HG02763 (cell line): ENCODE results near the gene ESPN.

Experiments
- ATAC-seq: cut with Tn5 transposase; IDR thresholded peaks from one replicate; pipeline ENCODE4 v1.9.1; 2021; ENCODE audit warnings: mild to moderate bottlenecking, moderate library complexity; ENCODE audit not compliant: unreplicated experiment

ESPN gene

DNA sequence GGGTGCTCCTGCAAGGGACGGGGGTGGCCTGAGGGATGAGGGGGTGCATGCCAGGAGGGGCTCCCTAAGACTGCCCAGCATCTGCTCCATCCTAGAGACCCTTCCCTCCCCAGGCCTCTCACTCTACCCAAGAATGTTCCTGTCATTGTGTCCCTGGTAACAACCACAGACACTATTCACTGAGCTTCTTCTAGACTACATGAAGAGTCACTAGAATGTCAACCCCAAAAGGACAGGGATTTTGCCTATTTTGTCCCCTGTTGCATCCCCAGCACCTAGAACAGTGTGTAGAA lies 38.5 kb downstream of the ESPN start:
- ATAC-seq = no peak

DNA sequence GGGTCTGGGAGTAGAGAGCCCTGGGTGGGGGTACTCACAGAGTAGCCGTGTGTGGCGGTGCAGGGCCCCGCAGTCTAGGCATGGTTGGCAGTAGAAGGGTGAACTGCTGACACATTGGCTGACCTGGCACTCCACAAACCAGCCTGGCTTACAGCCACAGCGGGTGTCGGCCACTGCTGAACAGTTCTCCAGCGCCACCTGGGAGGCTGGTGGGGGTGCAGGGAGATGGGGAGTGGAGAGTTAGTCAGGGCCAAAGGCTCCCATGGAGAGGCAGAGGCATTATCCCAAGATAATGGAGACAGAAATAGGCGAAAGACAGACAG lies 39.9 kb downstream of the ESPN start:
- ATAC-seq = no peak

DNA sequence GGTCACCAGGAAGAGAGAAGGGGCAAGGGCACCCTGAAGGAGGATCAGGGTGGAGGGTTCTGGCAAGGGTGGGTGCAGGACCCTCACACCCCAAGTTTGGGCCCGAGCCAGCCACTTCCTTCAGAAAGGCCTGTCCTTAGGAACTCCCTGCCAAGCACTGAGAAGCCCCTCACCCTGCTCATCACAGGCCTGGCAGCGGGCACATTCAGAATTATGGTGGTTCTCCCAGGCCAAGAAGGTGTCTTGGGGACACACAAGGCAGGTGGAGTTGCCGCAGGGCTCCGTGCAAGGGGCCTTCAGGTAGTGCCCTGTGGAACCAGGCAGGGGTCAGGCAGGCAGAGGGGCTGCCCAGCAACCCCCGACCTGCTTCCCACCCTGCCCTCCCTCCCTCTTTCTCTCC lies 40.3 kb downstream of the ESPN start:
- no peak for ATAC-seq

- no peak for ATAC-seq
These were observed 41.0 kb downstream of the ESPN start for GRCh38 chr1:6465461-6466005.

DNA sequence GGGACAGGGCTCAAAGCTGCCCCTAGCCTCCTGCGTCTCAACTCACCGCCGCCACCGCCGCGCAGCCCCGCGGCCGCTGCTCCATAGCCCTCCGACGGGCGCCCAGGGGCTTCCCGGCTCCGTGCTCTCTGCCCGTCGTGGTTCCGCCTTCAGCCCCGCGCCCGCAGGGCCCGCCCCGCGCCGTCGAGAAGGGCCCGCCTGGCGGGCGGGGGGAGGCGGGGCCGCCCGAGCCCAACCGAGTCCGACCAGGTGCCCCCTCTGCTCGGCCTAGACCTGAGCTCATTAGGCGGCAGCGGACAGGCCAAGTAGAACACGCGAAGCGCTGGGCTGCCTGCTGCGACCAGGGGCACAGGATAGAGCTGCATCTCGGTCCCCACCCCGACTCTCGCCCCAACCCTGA lies 41.4 kb downstream of the ESPN start, which contains the start of gene TNFRSF25:
TNFRSF25 (minus strand) TSS at position 151 of the 400 bp plus-strand sequence; CDS start at position 85, 66 bp downstream.
- no peak for ATAC-seq

- no peak for ATAC-seq
These were observed 42.2 kb downstream of the ESPN start for GRCh38 chr1:6466751-6467150.

GRCh38 chr1:6467224-6467623 lies 42.6 kb downstream of the ESPN start:
- ATAC-seq = no peak

DNA sequence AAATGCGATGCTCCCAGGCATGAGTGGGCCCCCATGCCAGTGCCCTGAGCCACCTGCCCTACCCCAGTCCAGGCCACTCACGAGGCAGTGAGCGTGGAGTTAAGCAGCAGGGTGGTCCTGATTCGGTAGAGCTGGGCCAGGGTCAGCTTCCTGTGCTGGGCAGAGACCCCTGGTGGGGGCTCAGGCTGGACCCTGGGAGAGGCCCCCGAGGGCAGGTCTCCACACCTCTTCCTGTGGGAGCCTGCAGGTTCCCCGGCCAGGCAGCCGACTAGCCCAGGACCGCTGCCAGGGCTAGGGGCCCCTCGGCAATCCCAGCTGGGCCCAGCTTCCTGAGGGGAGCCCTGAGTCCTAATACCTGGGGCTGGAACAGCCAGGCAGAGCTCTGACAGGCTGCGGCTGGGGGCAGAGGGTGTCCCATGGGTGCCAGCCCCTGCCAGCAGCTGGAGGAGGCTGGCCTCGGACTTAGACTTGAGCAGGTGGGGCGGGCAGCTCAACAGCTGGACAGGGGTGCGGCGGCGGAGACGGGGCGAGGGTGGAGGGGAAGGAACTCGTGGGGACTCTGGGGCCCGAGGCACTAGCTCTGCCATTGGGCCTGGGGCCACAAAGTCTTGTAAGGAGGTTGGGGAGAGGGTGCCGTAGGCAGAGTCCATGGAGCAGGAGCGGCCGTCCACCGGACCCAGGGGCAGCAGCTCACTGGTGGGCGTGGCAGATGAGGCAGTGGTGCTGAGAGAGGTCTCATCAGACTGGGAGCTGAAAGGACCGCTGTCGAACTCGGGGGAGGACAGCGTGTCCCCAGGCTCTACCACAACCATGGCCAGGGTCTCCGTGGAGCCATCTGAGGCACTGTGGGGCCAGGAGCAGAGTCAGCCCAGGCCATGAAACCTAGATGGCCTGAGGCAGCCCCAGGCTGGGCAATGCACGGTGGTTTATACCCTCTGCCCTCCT lies 43.4 kb downstream of the ESPN start:
- ATAC-seq = no peak

DNA sequence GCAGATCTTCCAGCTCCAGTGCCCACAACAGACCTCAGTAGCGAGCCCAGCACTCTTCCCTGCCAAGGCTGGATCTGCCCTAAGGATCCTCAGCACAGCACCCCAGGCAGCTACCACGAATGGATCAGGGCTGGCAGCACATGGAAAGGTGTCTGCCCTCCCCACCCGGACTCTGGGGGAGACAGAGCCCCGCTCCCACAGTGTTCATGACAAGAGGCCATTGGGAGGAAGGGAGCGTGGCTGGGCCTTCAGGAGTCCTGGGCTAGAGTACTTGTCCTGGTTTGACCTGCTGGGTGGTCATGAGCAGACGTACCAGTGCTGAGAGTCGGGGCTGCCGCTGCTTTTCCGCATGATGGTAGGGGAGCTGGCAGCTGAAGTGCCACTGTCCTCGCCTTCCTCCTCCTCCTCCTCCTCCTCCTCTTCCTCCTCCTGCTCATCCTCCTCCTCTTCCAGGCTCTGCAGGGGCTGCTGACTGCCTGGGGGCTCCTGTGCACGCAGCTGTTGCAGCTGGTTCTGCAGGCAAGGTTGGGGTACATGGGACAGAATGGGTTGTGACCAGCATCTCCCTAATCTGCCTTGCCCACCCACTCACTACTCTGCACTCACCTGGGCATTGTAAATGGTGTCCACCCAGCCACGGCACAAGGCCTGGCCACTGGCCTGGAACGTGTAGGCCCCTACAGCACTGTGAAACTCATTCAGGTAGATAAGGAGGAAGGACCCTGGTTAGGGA lies 44.3 kb downstream of the ESPN start:
- no peak for ATAC-seq

DNA sequence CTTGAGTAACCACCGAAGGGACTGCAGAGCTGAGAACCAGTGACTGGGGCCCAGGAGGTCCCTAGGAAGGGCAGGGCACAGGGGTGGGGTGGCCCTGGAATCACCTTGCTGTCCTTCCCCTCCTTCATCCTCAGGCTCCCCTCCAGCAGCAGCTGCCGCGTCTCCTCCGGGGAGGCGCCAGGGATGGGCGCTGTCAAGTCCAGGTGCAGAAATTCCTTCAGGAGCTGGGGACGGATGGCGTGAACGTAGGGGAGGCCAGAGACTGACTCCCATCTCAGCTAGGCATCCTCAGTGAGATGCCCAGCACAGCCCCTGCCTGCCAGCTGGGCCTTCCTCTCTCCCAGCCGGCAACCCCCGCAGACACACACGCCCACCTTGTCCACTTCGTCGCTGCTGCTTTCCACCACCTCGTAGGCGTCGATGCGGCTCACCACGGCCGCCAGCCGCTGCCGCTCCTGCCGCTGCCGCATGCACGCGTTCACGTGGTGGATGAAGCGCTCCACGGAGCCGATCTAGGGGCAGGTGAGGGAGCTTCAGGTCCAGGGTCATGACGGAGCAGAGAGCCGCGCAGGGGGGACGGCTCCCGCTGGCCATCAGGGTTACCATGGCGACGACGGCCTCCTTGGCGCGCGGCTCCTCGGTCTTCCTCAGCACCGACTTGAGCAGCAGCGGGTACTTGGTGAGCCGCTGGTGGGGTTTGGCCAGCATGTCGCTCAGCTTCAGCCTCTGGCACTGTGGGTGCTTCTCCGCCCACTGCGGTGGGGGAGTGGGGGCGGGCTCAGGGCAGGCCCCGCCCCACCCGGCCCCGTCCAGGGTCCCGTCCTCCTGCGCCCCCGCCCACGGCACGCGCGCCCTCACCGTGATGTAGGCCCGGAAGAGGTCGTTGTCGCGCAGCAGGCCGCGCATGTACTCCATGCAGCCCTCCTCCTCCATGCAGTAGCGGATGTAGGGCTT lies 45.8 kb downstream of the ESPN start:
- no peak for ATAC-seq

GRCh38 chr1:6471086-6471969 lies 46.8 kb downstream of the ESPN start:
- ATAC-seq = no peak

DNA sequence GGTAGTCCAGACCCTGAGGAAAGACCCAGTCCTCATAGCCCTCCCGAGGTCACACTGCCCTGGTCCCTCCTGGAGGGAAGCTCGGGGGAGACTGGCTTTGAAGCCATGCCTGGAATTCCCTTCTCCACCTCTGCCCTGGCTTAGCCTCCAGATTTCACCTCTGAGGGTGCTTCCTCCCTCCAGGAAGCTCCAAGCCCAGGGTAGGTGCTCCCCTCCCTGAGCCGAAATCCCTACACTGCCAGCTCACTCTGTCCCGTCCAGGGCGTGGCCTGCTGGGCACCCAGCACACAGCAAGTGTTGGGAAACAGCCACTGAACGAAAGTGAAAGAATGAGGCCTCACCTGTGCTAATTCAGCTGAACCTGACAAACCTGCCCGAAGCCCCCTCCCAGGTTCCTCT lies 47.4 kb downstream of the ESPN start:
- no peak for ATAC-seq

GRCh38 chr1:6472391-6472790 lies 47.8 kb downstream of the ESPN start:
- ATAC-seq = no peak

DNA sequence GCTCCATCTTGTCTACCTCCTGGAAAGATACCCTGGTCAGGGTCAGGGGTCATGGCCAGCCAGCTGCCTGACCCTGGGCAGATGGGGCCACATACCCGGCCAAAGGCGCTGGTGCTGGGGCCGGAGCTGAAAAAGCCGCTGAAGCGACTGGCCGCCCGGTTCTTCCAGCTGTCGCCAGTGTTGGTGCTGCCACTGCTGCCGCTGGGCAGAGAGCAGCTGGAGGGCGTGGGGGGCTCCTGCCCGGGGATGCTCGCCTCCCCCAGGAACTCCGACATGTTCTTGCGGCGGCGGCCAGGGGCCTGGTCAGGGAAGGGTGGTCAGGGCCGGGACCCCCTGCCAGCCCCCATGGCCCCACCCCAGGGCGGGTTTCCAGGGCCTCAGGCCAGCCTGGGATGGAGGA lies 48.6 kb downstream of the ESPN start:
- ATAC-seq = no peak

DNA sequence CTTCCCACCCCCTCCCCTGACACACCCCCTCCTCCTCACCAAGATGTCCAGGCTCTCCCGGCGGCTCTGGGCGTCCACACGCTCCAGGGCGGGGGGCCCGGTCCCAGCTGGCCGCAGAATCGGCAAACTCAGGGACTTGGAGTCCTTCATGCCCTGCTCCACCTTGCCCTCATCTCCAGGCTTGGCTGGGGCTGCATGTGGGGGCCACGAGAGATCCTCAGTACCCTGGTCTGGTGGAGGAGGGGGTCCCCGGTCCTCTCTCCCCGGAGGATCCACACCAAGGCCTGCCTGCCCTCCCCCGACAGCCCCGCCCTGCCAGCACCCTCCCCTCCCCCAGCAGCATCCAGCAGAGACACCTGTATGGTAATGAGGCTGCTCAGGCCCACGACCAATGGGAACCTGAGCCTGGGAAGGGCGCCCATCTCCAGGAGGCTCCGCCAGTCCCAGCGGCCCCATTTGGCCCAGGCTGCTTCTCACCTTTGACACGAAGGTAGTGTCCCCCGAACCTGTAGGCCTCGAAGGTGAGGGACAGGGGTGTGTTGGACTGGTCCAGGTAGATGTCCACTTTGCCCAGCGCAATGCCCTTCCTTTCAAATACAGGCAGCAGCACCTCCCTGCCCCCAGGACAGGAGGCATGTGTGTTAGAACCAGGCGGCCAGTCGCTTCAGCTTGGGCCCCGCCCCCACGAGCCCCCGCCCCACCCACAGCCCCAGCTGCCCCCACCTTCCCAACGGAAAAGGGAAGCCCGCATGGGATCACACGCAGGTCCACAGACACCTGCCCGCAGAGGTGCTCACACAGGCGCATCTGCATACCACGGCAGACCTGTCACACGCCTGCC lies 49.6 kb downstream of the ESPN start:
- no peak for ATAC-seq

DNA sequence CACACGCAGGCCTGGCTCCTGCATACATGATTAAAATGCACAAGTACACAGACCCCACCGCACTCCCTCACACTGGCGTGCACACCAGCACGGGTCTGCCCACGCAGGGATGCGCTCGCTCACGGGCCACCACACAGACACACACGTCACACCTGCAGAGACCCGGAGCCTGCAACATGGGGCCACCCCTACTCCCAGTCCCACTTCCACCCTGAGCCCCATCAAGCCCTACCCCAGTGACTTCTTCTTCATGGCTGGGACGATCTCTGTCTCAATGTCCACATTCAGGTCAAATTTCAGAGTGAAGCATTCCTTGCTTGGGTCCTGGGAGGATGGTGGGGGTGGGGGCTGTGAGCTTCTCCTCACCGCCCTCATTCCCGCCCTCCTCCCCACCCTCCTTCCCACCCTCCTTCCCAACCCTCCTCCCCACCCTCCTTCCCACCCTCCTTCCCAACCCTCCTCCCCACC lies 50.3 kb downstream of the ESPN start:
- no peak for ATAC-seq

DNA sequence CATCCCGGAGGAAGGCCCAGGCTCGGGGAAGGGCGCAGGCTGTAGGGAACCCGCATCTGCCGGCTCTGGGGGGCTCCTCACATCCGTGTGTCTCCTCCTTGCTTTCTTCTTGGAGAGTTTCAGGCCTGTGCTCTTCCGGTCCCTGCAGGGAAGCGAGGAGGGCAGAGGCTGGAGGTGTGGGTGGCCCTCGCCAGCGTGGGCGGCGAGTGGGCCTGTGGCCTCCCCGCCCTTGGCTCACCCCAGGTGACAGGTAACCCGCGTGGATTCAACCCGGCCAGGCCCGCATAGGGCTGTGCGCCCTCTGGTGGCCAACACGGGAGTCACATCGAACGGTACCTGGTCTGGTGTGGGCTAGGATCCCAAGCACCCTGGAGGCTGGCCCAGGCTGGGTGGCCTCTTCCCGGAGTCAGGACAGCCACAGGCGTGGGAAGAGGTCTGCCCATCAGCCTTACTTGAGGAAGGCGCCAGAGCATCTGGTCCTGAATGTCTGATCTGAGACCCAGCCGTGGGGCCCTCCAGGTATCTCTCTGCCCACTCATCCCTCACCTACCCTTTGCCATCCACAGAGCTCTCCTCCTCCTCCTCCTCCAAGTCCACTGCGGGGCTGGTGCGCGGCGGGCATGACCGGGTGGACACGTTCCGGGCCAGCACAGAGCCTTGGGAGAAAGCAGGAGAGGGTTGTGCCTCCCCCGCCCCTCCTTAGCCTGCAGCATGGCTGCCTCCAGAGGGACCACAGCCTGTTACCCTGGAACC lies 51.0 kb downstream of the ESPN start:
- ATAC-seq = no peak

DNA sequence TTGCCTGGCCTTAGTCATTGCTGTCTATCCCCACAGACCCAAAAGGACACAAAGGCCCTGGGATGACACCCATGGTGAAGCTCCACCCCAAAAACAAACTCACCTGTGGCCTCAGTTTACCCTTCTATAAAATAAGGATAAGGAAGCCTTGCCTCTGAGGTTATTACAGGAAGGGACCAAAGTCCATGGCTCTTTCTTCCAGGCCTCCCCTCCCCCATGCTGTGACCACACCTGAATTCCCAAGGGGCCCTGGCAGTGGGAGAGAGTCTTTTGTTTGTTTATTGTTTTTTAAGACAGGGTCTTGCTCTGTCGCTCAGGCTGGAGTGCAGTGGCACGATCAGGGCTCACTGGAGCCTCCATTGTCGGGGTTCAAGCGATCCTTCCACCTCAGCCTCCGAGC lies 51.9 kb downstream of the ESPN start:
- ATAC-seq = no peak
